Stimulated activated CD4-positive, alpha-beta T cell treated with anti-CD3 and anti-CD28 coated beads, Interleukin-12 subunit alpha, Interleukin-12 subunit beta, amount 100 ng/mL, for 48 hours (primary cell): ENCODE data around the gene ATP6V1E1.

Source experiments
- DNase-seq, 3 donors: peaks; one replicate each; pipeline ENCODE4 v3.0.0-alpha.2; 2020; ENCODE audit warnings: low read depth in 2 of 3, low spot score in 1 of 3

The ATP6V1E1 gene

GRCh38 chr22:17634696-17635095, 6.1 kb upstream of the ATP6V1E1 start:
- DNase-seq = no peak

DNA sequence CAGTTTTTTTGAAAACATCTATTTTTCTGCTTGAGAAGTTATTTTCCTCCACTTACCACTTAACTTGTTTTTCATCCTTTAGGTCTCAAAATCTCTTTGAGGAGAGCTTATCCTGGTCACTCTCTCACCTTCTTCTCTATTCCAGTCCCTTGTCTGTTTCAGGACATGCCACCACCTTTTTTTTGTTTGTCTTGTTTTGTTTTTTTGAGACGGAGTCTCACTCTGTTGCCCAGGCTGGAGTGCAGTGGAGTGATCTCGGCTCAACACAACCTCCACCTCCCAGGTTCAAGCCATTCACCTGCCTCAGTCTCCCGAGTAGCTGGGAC, 5.4 kb upstream of the ATP6V1E1 start:
- no peak for DNase-seq

GRCh38 chr22:17633217-17633997, 4.9 kb upstream of the ATP6V1E1 start:
- DNase-seq = no peak

- DNase-seq = no peak
These were observed 2.6 kb upstream of the ATP6V1E1 start for GRCh38 chr22:17631076-17631565.

DNA sequence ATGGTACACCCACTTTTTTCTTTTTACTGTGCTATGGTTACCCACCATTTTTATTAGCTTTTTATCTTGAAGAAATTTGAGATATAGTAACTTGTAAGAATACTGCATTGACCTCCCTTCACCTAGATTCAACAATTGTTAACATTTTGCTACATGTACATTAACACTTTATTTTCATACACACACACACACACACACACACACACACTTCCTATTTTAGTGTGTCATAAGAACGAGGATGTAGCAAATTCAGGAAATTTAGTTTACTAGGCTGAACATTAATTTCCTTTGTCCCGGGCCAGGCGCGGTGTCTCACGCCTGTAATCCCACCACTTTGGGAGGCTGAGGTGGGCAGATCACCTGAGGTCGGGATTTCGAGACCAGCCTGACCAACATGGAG, 1.1 kb upstream of the ATP6V1E1 start:
- DNase-seq = no peak

GRCh38 chr22:17629173-17629489, 582 bp upstream of the ATP6V1E1 start:
- DNase-seq = no peak

- DNase-seq = no peak
These were observed 566 bp downstream of the ATP6V1E1 start for GRCh38 chr22:17627961-17628405.

DNA sequence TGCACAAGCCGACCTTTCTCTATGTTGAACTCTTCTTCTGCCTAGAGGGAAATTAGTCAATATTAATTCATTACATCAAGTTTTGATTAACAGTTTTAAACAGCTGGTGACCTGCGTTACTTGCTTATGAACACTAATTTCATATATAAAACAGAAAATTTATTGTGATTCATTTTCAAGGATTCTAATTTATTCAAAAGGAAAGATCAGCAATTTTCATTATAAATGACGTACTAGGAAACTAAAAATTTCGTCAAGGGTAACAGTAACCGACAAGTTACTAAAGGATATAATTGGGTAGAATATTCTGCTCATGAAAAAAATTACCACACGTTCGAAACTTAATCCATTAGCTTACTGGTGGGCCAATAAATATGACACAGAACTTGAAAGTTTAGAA, 15.3 kb downstream of the ATP6V1E1 start:
- no peak for DNase-seq

DNA sequence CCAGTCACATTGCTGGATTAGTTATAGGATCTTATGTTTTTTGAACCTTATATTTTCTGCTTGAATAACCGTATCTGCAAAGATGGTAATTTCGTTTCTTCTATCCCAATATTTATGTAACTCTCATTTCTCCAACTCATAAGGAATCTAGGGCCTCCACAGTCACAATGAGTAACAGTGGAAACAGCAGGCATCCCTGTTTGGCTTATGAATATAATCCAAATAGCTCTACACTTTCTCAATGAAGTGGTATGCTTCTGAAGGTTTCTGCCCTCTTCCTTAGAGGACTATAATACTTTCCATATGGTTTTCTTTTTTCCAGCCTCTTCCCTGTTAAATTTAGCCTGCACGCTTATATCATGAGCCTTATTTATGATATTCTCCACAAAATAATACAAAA, 16.5 kb downstream of the ATP6V1E1 start:
- no peak for DNase-seq

GRCh38 chr22:17607891-17608521, 20.5 kb downstream of the ATP6V1E1 start:
- DNase-seq = no peak

DNA sequence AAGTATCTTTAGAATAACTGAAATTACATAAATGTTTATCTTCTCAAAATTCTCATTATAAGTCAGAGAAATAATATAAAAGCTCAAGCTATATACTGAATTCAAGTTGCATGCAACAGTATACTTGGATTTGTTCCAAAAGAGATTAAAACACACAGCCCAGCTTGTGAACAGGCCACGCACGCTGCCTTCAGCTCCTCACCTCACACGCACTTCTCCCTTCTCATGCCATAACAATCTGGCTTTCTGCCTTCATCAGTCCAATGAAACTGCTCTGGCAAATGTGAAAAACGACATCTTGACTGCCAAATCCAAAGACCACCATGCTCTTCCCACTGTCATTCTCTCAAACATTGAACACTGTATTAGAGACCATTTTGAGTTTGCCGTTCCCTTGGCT, 22.1 kb downstream of the ATP6V1E1 start:
- DNase-seq = no peak

DNA sequence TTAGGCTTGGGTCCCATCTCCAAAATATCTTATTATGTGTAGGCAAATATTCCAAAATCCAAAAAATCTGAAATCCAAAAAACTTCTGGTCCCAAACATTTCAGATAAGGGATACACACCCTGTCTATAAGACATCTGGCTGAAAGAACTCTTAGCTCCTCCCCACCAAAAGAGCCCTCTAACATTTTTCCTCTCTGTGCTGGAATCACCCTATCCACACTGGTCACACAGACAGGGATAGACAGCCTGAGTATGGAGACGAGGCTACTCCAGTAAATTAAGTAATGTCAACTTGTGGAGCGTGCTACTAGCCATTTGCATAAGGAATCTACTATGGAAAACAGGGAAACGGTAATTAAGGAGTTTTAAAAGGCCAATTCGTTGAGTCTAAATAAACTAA, 24.9 kb downstream of the ATP6V1E1 start:
- DNase-seq = no peak

- no peak for DNase-seq
These were observed 27.5 kb downstream of the ATP6V1E1 start for GRCh38 chr22:17601031-17601430.

GRCh38 chr22:17598318-17598717, 30.2 kb downstream of the ATP6V1E1 start:
- DNase-seq = no peak

GRCh38 chr22:17597217-17597616, 31.3 kb downstream of the ATP6V1E1 start:
- DNase-seq = no peak

GRCh38 chr22:17596226-17596625, 32.3 kb downstream of the ATP6V1E1 start:
- DNase-seq = no peak

GRCh38 chr22:17592201-17592600, 36.3 kb downstream of the ATP6V1E1 start:
- DNase-seq = no peak

- no peak for DNase-seq
These were observed 38.0 kb downstream of the ATP6V1E1 start for GRCh38 chr22:17590586-17590985.

GRCh38 chr22:17589810-17590375, 38.7 kb downstream of the ATP6V1E1 start:
- no peak for DNase-seq

GRCh38 chr22:17588606-17589005, 39.9 kb downstream of the ATP6V1E1 start:
- DNase-seq = no peak

- DNase-seq = no peak
These were observed 40.9 kb downstream of the ATP6V1E1 start for GRCh38 chr22:17587629-17588028.

DNA sequence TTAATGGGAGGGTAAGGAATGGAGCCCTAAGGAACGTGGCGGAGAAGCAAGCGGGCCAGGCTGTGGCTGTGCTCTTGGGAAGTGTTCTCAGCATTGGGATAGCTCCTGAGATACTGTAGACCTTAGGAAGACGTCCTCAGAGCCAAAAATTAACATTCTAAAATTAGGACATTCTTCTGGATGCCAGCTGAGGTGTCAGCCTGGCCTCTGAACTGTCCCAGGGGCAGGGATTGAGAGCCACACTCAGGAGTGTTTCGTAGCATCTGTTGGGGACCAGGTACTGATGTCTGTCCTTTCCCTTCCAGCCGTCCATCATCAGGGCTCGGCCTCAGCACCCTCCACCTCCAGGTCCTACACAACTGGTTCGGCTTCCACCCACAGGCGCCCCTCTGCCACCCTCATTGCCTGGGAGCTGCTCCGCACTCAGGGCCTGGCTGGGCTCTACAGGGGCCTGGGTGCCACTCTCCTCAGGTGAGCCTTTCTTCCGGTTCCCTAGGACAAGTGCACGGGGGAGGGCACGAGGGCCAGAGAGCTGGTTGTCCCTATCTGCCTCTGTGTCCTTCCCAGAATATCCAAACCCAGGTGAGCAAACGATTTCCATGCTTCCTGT, 41.6 kb downstream of the ATP6V1E1 start:
- DNase-seq = no peak
